HL-60 (cell line): ENCODE measurements around the gene DOCK9.

Source experiments
- POLR2AphosphoS5 ChIP-seq: IDR thresholded peaks from 2 replicates; pipeline ENCODE4 v1.6.1; 2012; ENCODE audit warnings: low read depth
- TF ChIP-seq, protein P1 (sequence below): IDR thresholded peaks from one replicate; pipeline ENCODE4 v1.5.1; 2011; ENCODE audit warnings: low read length, control low read depth, inconsistent platforms; ENCODE audit not compliant: insufficient read depth

DNA sequence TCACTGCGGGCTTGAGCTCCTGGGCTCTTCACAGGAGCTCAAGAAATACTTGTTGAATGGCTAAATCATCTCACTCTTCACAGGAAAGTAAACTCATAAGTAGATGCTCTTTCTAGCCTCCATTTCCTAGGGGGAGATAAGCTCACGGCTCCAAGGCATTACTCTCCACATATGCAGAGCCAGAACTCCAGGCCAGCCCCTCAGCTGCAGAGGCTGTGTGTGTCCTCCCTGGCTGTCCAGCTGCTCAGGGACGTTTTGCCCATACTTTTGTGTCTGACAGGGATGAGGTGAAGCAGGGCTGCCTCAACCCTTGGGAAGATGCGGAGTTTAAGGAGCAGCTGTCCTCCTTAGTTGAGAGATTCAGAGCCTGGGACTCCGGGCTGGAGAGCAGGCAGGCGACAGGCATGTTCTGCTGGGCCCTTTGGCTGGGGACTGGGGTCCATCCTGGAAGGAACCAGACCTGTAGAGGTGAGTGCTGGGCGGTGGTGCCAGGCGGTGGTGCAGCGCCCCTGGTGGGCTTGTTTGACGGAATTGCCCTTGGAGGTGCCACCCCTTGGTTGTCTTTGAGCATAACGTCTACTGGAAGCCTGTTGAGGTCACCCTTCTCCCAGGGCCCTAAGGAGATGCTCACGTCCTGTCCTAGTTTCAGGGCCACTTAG, 204.9 kb downstream of the DOCK9 start:
- TF ChIP-seq, protein P1, sequence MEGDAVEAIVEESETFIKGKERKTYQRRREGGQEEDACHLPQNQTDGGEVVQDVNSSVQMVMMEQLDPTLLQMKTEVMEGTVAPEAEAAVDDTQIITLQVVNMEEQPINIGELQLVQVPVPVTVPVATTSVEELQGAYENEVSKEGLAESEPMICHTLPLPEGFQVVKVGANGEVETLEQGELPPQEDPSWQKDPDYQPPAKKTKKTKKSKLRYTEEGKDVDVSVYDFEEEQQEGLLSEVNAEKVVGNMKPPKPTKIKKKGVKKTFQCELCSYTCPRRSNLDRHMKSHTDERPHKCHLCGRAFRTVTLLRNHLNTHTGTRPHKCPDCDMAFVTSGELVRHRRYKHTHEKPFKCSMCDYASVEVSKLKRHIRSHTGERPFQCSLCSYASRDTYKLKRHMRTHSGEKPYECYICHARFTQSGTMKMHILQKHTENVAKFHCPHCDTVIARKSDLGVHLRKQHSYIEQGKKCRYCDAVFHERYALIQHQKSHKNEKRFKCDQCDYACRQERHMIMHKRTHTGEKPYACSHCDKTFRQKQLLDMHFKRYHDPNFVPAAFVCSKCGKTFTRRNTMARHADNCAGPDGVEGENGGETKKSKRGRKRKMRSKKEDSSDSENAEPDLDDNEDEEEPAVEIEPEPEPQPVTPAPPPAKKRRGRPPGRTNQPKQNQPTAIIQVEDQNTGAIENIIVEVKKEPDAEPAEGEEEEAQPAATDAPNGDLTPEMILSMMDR = no peak
- no peak for TF ChIP-seq POLR2AphosphoS5
